IMR-90 (cell line): ENCODE results near the gene PCDHB11. TPM values are rescaled to one million over a fixed set of nuclear protein-coding genes. Genes with fewer than 3 reads are reported as not detected.
"Not testable (repeated sequence)": the region's sequence is repeated elsewhere in the genome, so short reads cannot be mapped to it uniquely, and the experiment has no call there.

Source experiments
- ATAC-seq: fragments of 200-7000 bp; cut with Tn5 transposase; 2 replicates; pipeline ENCODE4 v1.9.1; 2020; ENCODE audit warnings: low read depth, mild to moderate bottlenecking, moderate library complexity
- BruUV-seq: library from RNA; stranded (reverse); fragments of 400-500 nt; replicated peaks from 2 replicates; lab custom pipeline; 2021; lab: Mats Ljungman, UMichigan
- CTCF ChIA-PET: fragments of 300-600 bp; formaldehyde crosslinking; extraction: SDS; loops from one replicate; lab custom pipeline; 2021; ENCODE audit warnings: antibody characterized with exemption; lab: Yijun Ruan, JAX
- POLR2A ChIA-PET: fragments of 300-600 bp; sonication (Branson Sonifier 250); formaldehyde crosslinking; loops from one replicate; lab custom pipeline; 2022; ENCODE audit warnings: antibody characterized with exemption; ENCODE audit not compliant: unreplicated experiment; lab: Charles Lee
- DNase-seq: peaks from one replicate; pipeline ENCODE4 v3.0.0; 2013
- H2AFZ ChIP-seq: replicated peaks from 2 replicates; pipeline ENCODE3; 2013; ENCODE audit warnings: low read length, mild to moderate bottlenecking; ENCODE audit not compliant: poor library complexity
- H2AK5ac ChIP-seq: 2 replicates; pipeline ENCODE4 v1.6.1; 2013; ENCODE audit warnings: low read depth, low read length, inconsistent platforms
- H2AK9ac ChIP-seq: replicated peaks from 2 replicates; pipeline ENCODE3; 2013; ENCODE audit warnings: mild to moderate bottlenecking, low read depth, low read length, moderate library complexity; ENCODE audit not compliant: poor library complexity
- H2BK120ac ChIP-seq: 2 replicates; pipeline ENCODE4 v1.6.1; 2013; ENCODE audit warnings: low read depth, low read length, inconsistent platforms
- H2BK15ac ChIP-seq: 3 replicates; pipeline ENCODE4 v1.6.1; 2013; ENCODE audit warnings: low read depth, low read length, inconsistent platforms
- H2BK20ac ChIP-seq: 2 replicates; pipeline ENCODE4 v1.6.1; 2013; ENCODE audit warnings: low read depth, mild to moderate bottlenecking, inconsistent platforms, low read length, moderate library complexity
- H2BK5ac ChIP-seq: 2 replicates; pipeline ENCODE4 v1.6.1; 2013; ENCODE audit warnings: mild to moderate bottlenecking, low read depth, low read length, inconsistent platforms; ENCODE audit not compliant: poor library complexity, severe bottlenecking
- H3K14ac ChIP-seq: replicated peaks from 2 replicates; pipeline ENCODE4 v1.6.1; 2013; ENCODE audit warnings: low read depth, low read length, inconsistent platforms
- H3K18ac ChIP-seq: 2 replicates; pipeline ENCODE4 v1.6.1; 2013; ENCODE audit warnings: low read depth, low read length, control low read depth
- H3K23ac ChIP-seq: 2 replicates; pipeline ENCODE4 v1.6.1; 2013; ENCODE audit warnings: low read depth, low read length, inconsistent platforms
- H3K27ac ChIP-seq: 2 replicates; pipeline ENCODE4 v1.5.1; 2013; ENCODE audit warnings: mild to moderate bottlenecking, control low read depth, low read length; ENCODE audit not compliant: insufficient read depth
- H3K27me3 ChIP-seq: 2 replicates; pipeline ENCODE4 v1.6.1; 2013; ENCODE audit warnings: low read length; ENCODE audit not compliant: control insufficient read depth, insufficient read depth
- H3K36me3 ChIP-seq: 2 replicates; pipeline ENCODE4 v1.6.1; 2013; ENCODE audit warnings: low read length, mixed read lengths; ENCODE audit not compliant: control insufficient read depth, insufficient read depth
- H3K4ac ChIP-seq: 2 replicates; pipeline ENCODE4 v1.6.1; 2013; ENCODE audit warnings: low read depth, low read length, inconsistent platforms
- H3K4me1 ChIP-seq: 2 replicates; pipeline ENCODE4 v1.6.1; 2013; ENCODE audit warnings: low read length, mixed read lengths; ENCODE audit not compliant: control insufficient read depth, insufficient read depth
- H3K4me2 ChIP-seq: 2 replicates; pipeline ENCODE4 v1.6.1; 2013; ENCODE audit warnings: low read depth, mild to moderate bottlenecking, control low read depth, low read length, moderate library complexity
- H3K4me3 ChIP-seq: 2 replicates; pipeline ENCODE4 v1.5.1; 2013; ENCODE audit warnings: low read depth, mild to moderate bottlenecking, control low read depth, low read length, moderate library complexity; ENCODE audit not compliant: insufficient read depth
- H3K56ac ChIP-seq: 2 replicates; pipeline ENCODE4 v1.6.1; 2013; ENCODE audit warnings: low read length, inconsistent platforms; ENCODE audit not compliant: insufficient read depth; ENCODE audit errors: extremely low read depth
- H3K79me1 ChIP-seq, 2 experiments: 2 replicates each; pipeline ENCODE4 v1.6.1; 2013; ENCODE audit warnings: low read length in 2 of 2, inconsistent platforms in 1 of 2, low read depth in 1 of 2
- H3K9ac ChIP-seq: 2 replicates; pipeline ENCODE4 v1.6.1; 2013; ENCODE audit warnings: low read depth, low read length, control low read depth
- H3K9me1 ChIP-seq: 2 replicates; pipeline ENCODE4 v1.6.1; 2013; ENCODE audit warnings: low read length, inconsistent platforms; ENCODE audit not compliant: insufficient read depth
- H3K9me3 ChIP-seq: 2 replicates; pipeline ENCODE4 v1.6.1; 2013; ENCODE audit warnings: low read length; ENCODE audit not compliant: control insufficient read depth, insufficient read depth
- H4K20me1 ChIP-seq: 2 replicates; pipeline ENCODE4 v1.6.1; 2013; ENCODE audit warnings: low read length, inconsistent platforms; ENCODE audit not compliant: insufficient read depth
- H4K5ac ChIP-seq: 2 replicates; pipeline ENCODE4 v1.6.1; 2013; ENCODE audit warnings: mild to moderate bottlenecking, low read depth, low read length, control low read depth
- H4K8ac ChIP-seq, 2 experiments: 2 replicates each; pipeline ENCODE4 v1.6.1; 2013; ENCODE audit warnings: low read depth in 2 of 2, low read length in 2 of 2, control low read depth in 1 of 2, inconsistent platforms in 1 of 2
- H4K91ac ChIP-seq: 2 replicates; pipeline ENCODE4 v1.6.1; 2013; ENCODE audit warnings: low read depth, low read length, inconsistent platforms; ENCODE audit not compliant: insufficient read depth
- WGBS, 2 experiments: methylation state at CpG; one replicate each; pipeline versions ENCODE4 v1.1.5 to v1.1.7; 2013; ENCODE audit warnings: missing lambda C conversion rate in 2 of 2; ENCODE audit not compliant: insufficient read length in 1 of 2; ENCODE audit errors: extremely low coverage in 2 of 2; 5-methylcytosine and 5-hydroxymethylcytosine counted together
- dilution Hi-C: fragments of 300-500 bp; cut with HindIII; formaldehyde crosslinking; loops from one replicate; pipeline ENCODE4 v1.14.3; 2018; ENCODE audit warnings: low sequenced_read_pairs; ENCODE audit not compliant: unreplicated experiment
- in situ Hi-C: fragments of 300-500 bp; cut with MboI; formaldehyde crosslinking; loops from 3 replicates; pipeline ENCODE4 v1.14.3; 2019; ENCODE audit warnings: low sequenced_read_pairs, inconsistent platforms, mixed read lengths
- intact Hi-C: fragments of 100-400 bp; cut with micrococcal nuclease; formaldehyde crosslinking; loops from 2 replicates; pipeline ENCODE4 v1.10.0; 2022
- polyA plus RNA-seq, 3 experiments: library from polyadenylated mRNA; depleted of rRNA; stranded (reverse); fragments of >200 nt; gene quantifications; 2 replicates each; pipeline ENCODE4 v1.2.3, GENCODE V29; 2012; ENCODE audit warnings: low replicate concordance in 1 of 3
- total RNA-seq: library from RNA; depleted of rRNA; stranded (reverse); fragments of >200 nt; gene quantifications from 2 replicates; pipeline ENCODE4 v1.2.3, GENCODE V29; 2012

PCDHB11 gene
- total and polyA plus RNA-seq, 2 of the 4 experiments (the other 2 are of a cell fraction) = under 0.01 to 0.05 TPM

DNA sequence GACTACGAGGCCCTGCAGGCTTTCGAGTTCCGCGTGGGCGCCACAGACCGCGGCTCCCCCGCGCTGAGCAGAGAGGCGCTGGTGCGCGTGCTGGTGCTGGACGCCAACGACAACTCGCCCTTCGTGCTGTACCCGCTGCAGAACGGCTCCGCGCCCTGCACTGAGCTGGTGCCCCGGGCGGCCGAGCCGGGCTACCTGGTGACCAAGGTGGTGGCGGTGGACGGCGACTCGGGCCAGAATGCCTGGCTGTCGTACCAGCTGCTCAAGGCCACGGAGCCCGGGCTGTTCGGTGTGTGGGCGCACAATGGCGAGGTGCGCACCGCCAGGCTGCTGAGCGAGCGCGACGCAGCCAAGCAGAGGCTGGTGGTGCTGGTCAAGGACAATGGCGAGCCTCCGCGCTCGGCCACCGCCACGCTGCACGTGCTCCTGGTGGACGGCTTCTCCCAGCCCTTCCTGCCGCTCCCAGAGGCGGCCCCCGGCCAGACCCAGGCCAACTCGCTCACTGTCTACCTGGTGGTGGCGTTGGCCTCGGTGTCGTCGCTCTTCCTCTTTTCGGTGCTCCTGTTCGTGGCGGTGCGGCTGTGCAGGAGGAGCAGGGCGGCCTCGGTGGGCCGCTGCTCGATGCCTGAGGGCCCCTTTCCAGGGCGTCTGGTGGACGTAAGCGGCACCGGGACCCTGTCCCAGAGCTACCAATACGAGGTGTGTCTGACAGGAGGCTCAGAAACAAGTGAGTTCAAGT lies 15.1 kb upstream of the PCDHB11 start:
- H3K4me1 ChIP-seq, H3K27ac ChIP-seq, H4K20me1 ChIP-seq, H2BK15ac ChIP-seq, H4K8ac ChIP-seq, H3K18ac ChIP-seq, H3K4me2 ChIP-seq, DNase-seq, H2AK9ac ChIP-seq, H2BK20ac ChIP-seq, POLR2A ChIA-PET, H2AFZ ChIP-seq, H4K5ac ChIP-seq, ATAC-seq, H3K14ac ChIP-seq, H3K4ac ChIP-seq, H3K36me3 ChIP-seq, dilution Hi-C loops, H3K9me1 ChIP-seq, H3K27me3 ChIP-seq, BruUV-seq, H2BK120ac ChIP-seq, H3K4me3 ChIP-seq, H3K9ac ChIP-seq, in situ Hi-C loops, CTCF ChIA-PET, H4K91ac ChIP-seq, H3K23ac ChIP-seq, H3K56ac ChIP-seq, intact Hi-C loops, H3K79me1 ChIP-seq, H2BK5ac ChIP-seq, H2AK5ac ChIP-seq: not testable (repeated sequence)
- 60% methylated on average over 1 of the region's 69 CpGs; no CpG with 5 or more reads in 1 of the 2 experiments for WGBS, 2 experiments
- H3K9me3 ChIP-seq = peaks cover 25% of the 10 kb centered on the region; the same call in 1 of the 2 replicates
